ENCODE measurements around the gene UBN1. TPM values are rescaled to one million over a fixed set of nuclear protein-coding genes. Genes with fewer than 3 reads are reported as not detected.
A peak's percentile ranks its signal among the peaks of the same experiment; 100 is the strongest.

UBN1 gene
- polyA plus RNA-seq, 3 donors, result 5.3 to 24.5 (median 7.3) TPM

DNA sequence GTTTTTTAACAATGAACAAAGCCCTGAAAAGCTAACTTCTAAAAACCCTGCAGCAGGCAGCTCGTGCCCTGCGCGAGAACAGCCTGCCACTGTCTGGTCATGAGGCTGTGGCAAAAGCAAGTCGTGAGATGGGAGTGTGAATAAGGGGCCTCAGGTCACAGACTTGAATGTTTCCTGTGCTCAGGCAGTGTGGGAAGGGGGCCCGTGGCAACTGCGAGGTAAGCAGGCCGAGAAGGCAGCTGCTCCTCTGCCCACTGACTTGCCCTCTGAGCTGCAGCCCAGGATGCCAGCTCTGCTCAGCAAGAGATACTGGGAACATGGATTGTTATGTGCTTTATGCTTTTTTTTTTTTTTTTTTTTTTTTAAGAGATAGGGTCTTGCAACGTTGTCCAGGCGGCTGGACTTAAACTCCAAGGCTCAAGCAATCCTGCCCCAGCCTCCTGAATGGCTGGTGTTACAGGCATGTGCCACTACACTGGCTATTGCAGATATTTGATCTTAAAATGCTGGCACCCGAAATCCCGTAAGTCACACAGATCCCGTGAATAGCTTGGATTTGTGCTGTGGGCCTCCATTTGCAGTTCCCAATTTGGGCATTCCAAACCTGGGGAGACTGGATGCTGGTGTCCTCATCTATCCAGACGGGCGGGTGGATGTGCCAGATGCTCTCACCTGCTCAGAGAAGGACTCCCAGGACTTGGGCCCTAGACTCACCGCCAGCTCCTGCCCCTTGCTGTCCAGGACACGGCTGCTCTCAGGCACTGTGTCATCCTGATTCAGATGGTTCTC is 44.0 kb downstream of the UBN1 start:
- WGBS (ENCODE audit: insufficient coverage), result 93% methylated on average over 16 of the region's 16 CpGs
- peaks cover 12 to 16% of the 10 kb centered on the region in 2 donors for H3K36me3 Mint-ChIP-seq
- H3K79me2 ChIP-seq (ENCODE audit: insufficient read depth, low read length), result no peaks in the 10 kb centered on the region
- H3K4me3 ChIP-seq (replicated peaks in 1 of 3; ENCODE audit: low read depth in 2 of 3, low read length in 3 of 3), result no peak overlapping the region
- DNase-seq, result no peak
- no peaks in the 10 kb centered on the region for H3K27me3 Mint-ChIP-seq (ENCODE audit: low read depth in 3 of 3)
- no peak overlapping the region for H3K4me3 Mint-ChIP-seq
- H3K27ac ChIP-seq (ENCODE audit: low read depth in 1 of 2, low read length in 2 of 2), result no peak overlapping the region
- peaks cover 0 to 16% of the 10 kb centered on the region in 2 donors for H3K36me3 ChIP-seq (replicated peaks in 1 of 2; ENCODE audit: control insufficient read depth in 1 of 2, insufficient read depth in 2 of 2, low read length in 2 of 2)
- intact Hi-C loops (cut with micrococcal nuclease), result no loop called here
- no peaks in the 10 kb centered on the region for H3K27me3 ChIP-seq (ENCODE audit: control insufficient read depth in 2 of 2, insufficient read depth in 2 of 2, low read length in 2 of 2)
- peaks cover 0 to 2% (median 0%) of the 10 kb centered on the region in 7 donors for H3K9me3 Mint-ChIP-seq
- TF ChIP-seq, protein P1, sequence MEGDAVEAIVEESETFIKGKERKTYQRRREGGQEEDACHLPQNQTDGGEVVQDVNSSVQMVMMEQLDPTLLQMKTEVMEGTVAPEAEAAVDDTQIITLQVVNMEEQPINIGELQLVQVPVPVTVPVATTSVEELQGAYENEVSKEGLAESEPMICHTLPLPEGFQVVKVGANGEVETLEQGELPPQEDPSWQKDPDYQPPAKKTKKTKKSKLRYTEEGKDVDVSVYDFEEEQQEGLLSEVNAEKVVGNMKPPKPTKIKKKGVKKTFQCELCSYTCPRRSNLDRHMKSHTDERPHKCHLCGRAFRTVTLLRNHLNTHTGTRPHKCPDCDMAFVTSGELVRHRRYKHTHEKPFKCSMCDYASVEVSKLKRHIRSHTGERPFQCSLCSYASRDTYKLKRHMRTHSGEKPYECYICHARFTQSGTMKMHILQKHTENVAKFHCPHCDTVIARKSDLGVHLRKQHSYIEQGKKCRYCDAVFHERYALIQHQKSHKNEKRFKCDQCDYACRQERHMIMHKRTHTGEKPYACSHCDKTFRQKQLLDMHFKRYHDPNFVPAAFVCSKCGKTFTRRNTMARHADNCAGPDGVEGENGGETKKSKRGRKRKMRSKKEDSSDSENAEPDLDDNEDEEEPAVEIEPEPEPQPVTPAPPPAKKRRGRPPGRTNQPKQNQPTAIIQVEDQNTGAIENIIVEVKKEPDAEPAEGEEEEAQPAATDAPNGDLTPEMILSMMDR (IDR thresholded peaks at IDR 0.05), result no peak
- peak overlapping the region in 1 of 7 donors; percentile 31 for H3K27ac Mint-ChIP-seq
- no peak overlapping the region for H3K9ac ChIP-seq (ENCODE audit: insufficient read depth, low read length, poor library complexity, severe bottlenecking)
- H4K20me1 ChIP-seq (ENCODE audit: insufficient read depth, low read length), result no peaks in the 10 kb centered on the region
- H3K4me1 Mint-ChIP-seq, result peaks cover 8% of the 10 kb centered on the region
- no peak overlapping the region for H3K4me2 ChIP-seq (replicated peaks; ENCODE audit: extremely low read depth, low read length, poor library complexity, severe bottlenecking)
- H3K4me1 ChIP-seq (ENCODE audit: control insufficient read depth in 1 of 2, insufficient read depth in 2 of 2, low read length in 2 of 2), result peaks cover 0 to 2% of the 10 kb centered on the region in 2 donors
- no peak overlapping the region for H2AFZ ChIP-seq (ENCODE audit: insufficient read depth, low read depth, low read length, poor library complexity, severe bottlenecking)
- H3K9me3 ChIP-seq (replicated peaks in 1 of 2; ENCODE audit: control insufficient read depth in 1 of 2, insufficient read depth in 1 of 2, low read length in 2 of 2), result no peaks in the 10 kb centered on the region

DNA sequence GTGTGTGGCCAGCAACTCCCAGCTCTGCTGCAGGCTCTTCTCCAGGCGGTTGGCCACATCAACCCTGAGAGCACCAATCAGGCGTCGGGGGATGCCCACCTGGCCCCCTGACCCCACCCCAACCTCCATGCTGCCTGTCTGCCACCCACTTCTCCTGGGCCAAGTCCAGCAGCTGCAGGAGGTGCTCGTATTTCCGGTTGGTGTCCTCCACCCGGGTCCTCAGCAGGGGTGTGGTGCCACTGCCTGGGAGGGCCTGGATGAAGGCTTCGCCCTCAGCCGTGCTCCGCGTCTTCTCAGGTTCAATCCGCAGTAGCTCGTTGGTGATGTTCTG is 44.6 kb downstream of the UBN1 start:
- Histone ChIP-seq H3K27ac (ENCODE audit: low read depth in 1 of 2, low read length in 2 of 2) (no peak overlapping the region), H3K4me1 (ENCODE audit: control insufficient read depth in 1 of 2, insufficient read depth in 2 of 2, low read length in 2 of 2) (peaks cover 0 to 2% of the 10 kb centered on the region in 2 donors), H3K4me2 (replicated peaks; ENCODE audit: extremely low read depth, low read length, poor library complexity, severe bottlenecking) (no peak overlapping the region), H3K27me3 (ENCODE audit: control insufficient read depth in 2 of 2, insufficient read depth in 2 of 2, low read length in 2 of 2) (no peaks in the 10 kb centered on the region), H4K20me1 (ENCODE audit: insufficient read depth, low read length) (no peaks in the 10 kb centered on the region), H3K4me3 (replicated peaks in 1 of 3; ENCODE audit: low read depth in 2 of 3, low read length in 3 of 3) (no peak overlapping the region), H3K9ac (ENCODE audit: insufficient read depth, low read length, poor library complexity, severe bottlenecking) (no peak overlapping the region), H3K79me2 (ENCODE audit: insufficient read depth, low read length) (no peaks in the 10 kb centered on the region), H2AFZ (ENCODE audit: insufficient read depth, low read depth, low read length, poor library complexity, severe bottlenecking) (no peak overlapping the region), H3K9me3 (replicated peaks in 1 of 2; ENCODE audit: control insufficient read depth in 1 of 2, insufficient read depth in 1 of 2, low read length in 2 of 2) (no peaks in the 10 kb centered on the region), H3K36me3 (replicated peaks in 1 of 2; ENCODE audit: control insufficient read depth in 1 of 2, insufficient read depth in 2 of 2, low read length in 2 of 2) (peaks cover 0 to 10% of the 10 kb centered on the region in 2 donors)
- peak overlapping the region in 1 of 7 donors; percentile 13 for H3K27ac Mint-ChIP-seq
- peaks cover 8% of the 10 kb centered on the region for H3K4me1 Mint-ChIP-seq
- peaks cover 0 to 2% (median 0%) of the 10 kb centered on the region in 7 donors for H3K9me3 Mint-ChIP-seq
- no peaks in the 10 kb centered on the region for H3K27me3 Mint-ChIP-seq (ENCODE audit: low read depth in 3 of 3)
- TF ChIP-seq, protein P1 (IDR thresholded peaks at IDR 0.05), result no peak
- 82% methylated on average over 11 of the region's 12 CpGs for WGBS (ENCODE audit: insufficient coverage)
- intact Hi-C loops (cut with micrococcal nuclease), result no loop called here
- peaks cover 8 to 10% of the 10 kb centered on the region in 2 donors for H3K36me3 Mint-ChIP-seq
- no peak overlapping the region for H3K4me3 Mint-ChIP-seq
- DNase-seq, result no peak
